KOPT-K1 (cell line): ENCODE measurements around the gene CBX8.

ENCODE experiments used
- H3K27ac ChIP-seq: fragments of 200-600 bp; sonication (generic); 2 replicates; pipeline ENCODE4 v1.5.1; 2016; ENCODE audit warnings: antibody characterized with exemption, mild to moderate bottlenecking, low read depth, low read length; ENCODE audit not compliant: poor library complexity, severe bottlenecking
- H3K36me3 ChIP-seq: fragments of 200-600 bp; sonication (generic); 2 replicates; pipeline ENCODE4 v1.5.1; 2017; ENCODE audit warnings: antibody characterized with exemption, mild to moderate bottlenecking, low read length, moderate library complexity; ENCODE audit not compliant: insufficient read depth
- H3K9me3 ChIP-seq: fragments of 200-600 bp; sonication (generic); 2 replicates; pipeline ENCODE4 v1.5.1; 2017; ENCODE audit warnings: antibody characterized with exemption, low read length, mild to moderate bottlenecking; ENCODE audit not compliant: insufficient read depth, poor library complexity, severe bottlenecking

CBX8 gene

GRCh38 chr17:79796444-79796762 is 474 bp downstream of the CBX8 start:
- H3K9me3 ChIP-seq = no peaks in the 10 kb centered on the region
- H3K27ac ChIP-seq = peak overlapping the region; percentile 81
- H3K36me3 ChIP-seq = peaks cover 22% of the 10 kb centered on the region

- H3K36me3 ChIP-seq = peaks cover 22% of the 10 kb centered on the region
- H3K9me3 ChIP-seq = no peaks in the 10 kb centered on the region
- peak overlapping the region; percentile 81 for H3K27ac ChIP-seq
Measured at GRCh38 chr17:79795795-79796443, 958 bp downstream of the CBX8 start.

GRCh38 chr17:79794659-79795511 is 2.0 kb downstream of the CBX8 start:
- no peaks in the 10 kb centered on the region for H3K9me3 ChIP-seq
- H3K36me3 ChIP-seq = peaks cover 22% of the 10 kb centered on the region
- no peak overlapping the region for H3K27ac ChIP-seq

GRCh38 chr17:79793924-79794304 is 3.0 kb downstream of the CBX8 start:
- H3K9me3 ChIP-seq = no peaks in the 10 kb centered on the region
- H3K27ac ChIP-seq = no peak overlapping the region
- H3K36me3 ChIP-seq = peaks cover 22% of the 10 kb centered on the region

- Histone ChIP-seq H3K9me3 (no peaks in the 10 kb centered on the region), H3K36me3 (peaks cover 22% of the 10 kb centered on the region), H3K27ac (no peak overlapping the region)
Measured at GRCh38 chr17:79792984-79793923, 3.6 kb downstream of the CBX8 start.

GRCh38 chr17:79792341-79792871 is 4.5 kb downstream of the CBX8 start:
- Histone ChIP-seq H3K9me3 (no peaks in the 10 kb centered on the region), H3K27ac (no peak overlapping the region), H3K36me3 (peaks cover 22% of the 10 kb centered on the region)

GRCh38 chr17:79791735-79792161 is 5.1 kb downstream of the CBX8 start:
- Histone ChIP-seq H3K9me3 (no peaks in the 10 kb centered on the region), H3K36me3 (peaks cover 27% of the 10 kb centered on the region), H3K27ac (no peak overlapping the region)

GRCh38 chr17:79790805-79791734 is 5.8 kb downstream of the CBX8 start:
- Histone ChIP-seq H3K9me3 (no peaks in the 10 kb centered on the region), H3K36me3 (peaks cover 34% of the 10 kb centered on the region), H3K27ac (no peak overlapping the region)

- Histone ChIP-seq H3K9me3 (no peaks in the 10 kb centered on the region), H3K27ac (no peak overlapping the region), H3K36me3 (peaks cover 41% of the 10 kb centered on the region)
Measured at GRCh38 chr17:79789943-79790804, 6.7 kb downstream of the CBX8 start.

- Histone ChIP-seq H3K9me3 (no peaks in the 10 kb centered on the region), H3K27ac (no peak overlapping the region), H3K36me3 (peaks cover 41% of the 10 kb centered on the region)
Measured at GRCh38 chr17:79788989-79789942, 7.6 kb downstream of the CBX8 start.

GRCh38 chr17:79788455-79788854 is 8.4 kb downstream of the CBX8 start:
- H3K36me3 ChIP-seq = peaks cover 43% of the 10 kb centered on the region
- H3K27ac ChIP-seq = no peak overlapping the region
- H3K9me3 ChIP-seq = no peaks in the 10 kb centered on the region

- Histone ChIP-seq H3K27ac (no peak overlapping the region), H3K9me3 (no peaks in the 10 kb centered on the region), H3K36me3 (peaks cover 52% of the 10 kb centered on the region)
Measured at GRCh38 chr17:79786930-79787643, 9.8 kb downstream of the CBX8 start.
